Uterus (tissue), 2 donors: ENCODE results near the gene PYCARD.

ENCODE experiments used
- CTCF ChIP-seq, 4 experiments: fragments of 200-600 bp in 2 of 4; fragments of 450-650 bp in 2 of 4; sonication (generic) in 2 of 4; IDR thresholded peaks; one replicate each; pipeline ENCODE4 v1.5.1; 2016 to 2019; ENCODE audit warnings: antibody characterized with exemption in 4 of 4, mild to moderate bottlenecking in 2 of 4, moderate library complexity in 1 of 4
- POLR2A ChIP-seq, 2 donors: fragments of 450-650 bp; IDR thresholded peaks; one replicate each; pipeline ENCODE4 v1.6.1; 2016; ENCODE audit warnings: antibody characterized with exemption in 2 of 2, mild to moderate bottlenecking in 1 of 2, moderate library complexity in 1 of 2

GRCh38 chr16:31179219-31179746, 23.3 kb downstream of the PYCARD start:
- TF ChIP-seq CTCF (IDR thresholded peaks at IDR 0.05) (no peak), POLR2A (IDR thresholded peaks at IDR 0.05) (peak in 1 of 2 donors; percentile 25)
